Measurements from ENCODE around the gene POLR2H. TPM values are rescaled to one million over a fixed set of nuclear protein-coding genes. Genes with fewer than 3 reads are reported as not detected.

The POLR2H gene
- total RNA-seq, 2 donors from 2014 or later, result 26.8 to 34.4 TPM

DNA sequence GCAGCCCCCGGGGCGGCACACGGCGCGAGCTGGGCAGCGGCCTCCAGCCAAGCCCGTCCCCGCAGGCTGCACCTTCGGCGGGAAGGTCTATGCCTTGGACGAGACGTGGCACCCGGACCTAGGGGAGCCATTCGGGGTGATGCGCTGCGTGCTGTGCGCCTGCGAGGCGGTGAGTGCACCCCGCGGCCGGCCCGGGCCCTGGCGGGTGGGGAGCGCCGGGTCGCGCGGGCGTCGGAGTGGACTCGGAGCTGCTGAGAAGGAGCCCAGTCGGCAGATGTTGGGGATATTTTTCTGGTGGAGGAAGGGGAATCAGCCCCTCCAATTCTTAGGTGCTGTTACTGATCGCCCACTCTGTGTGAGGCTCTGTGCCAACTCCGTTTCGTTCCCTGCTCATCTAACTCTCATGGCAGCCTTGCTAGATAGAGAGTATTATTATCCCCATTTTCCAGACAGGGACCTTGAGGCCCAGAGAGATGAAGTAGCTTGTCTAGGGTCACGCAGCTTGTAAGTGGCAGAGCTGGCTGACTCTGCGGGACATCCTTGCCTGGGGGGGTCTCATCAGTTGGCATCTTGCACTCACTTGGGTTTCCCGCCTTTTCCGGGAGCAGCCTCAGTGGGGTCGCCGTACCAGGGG lies 19.2 kb downstream of the POLR2H start:
- intact Hi-C loops (cut with DNase I), result loop anchor here in 1 of 2 donors (10.0 kb wide), 1 partner anchor 404 kb away; no protein-coding TSS in a partner anchor
- peak in 1 of 2 donors; percentile 3 for ATAC-seq
- no peak for DNase-seq

DNA sequence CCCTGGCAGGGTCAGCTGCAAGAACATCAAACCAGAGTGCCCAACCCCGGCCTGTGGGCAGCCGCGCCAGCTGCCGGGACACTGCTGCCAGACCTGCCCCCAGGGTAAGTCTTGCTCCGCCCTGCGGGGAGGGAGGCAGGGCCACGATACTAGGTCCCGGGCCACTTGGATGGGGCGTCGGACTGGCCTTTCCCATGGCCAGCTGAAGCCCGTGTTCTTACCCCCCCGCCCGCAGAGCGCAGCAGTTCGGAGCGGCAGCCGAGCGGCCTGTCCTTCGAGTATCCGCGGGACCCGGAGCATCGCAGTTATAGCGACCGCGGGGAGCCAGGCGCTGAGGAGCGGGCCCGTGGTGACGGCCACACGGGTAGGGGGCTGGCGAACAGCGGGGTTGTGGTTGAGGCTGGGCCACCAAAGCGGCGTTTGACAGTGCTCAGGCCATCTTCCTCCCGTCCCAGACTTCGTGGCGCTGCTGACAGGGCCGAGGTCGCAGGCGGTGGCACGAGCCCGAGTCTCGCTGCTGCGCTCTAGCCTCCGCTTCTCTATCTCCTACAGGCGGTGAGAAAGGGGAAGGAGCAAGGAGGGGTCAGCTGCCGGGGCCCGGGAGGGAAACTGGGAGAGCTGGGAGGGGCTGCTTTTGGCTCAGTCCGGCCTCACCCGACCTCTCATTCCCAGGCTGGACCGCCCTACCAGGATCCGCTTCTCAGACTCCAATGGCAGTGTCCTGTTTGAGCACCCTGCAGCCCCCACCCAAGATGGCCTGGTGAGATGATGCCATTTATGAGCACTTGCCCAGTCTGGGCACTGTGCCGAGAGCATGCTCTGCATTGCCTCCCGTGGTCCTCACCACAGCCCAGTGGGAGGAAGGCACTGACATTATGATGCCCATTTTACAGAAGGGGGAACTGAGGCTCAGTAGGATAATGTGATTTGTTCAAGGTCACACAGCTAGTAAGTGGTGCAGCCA lies 20.0 kb downstream of the POLR2H start:
- intact Hi-C loops (cut with DNase I), result loop anchor here in 1 of 2 donors (10.0 kb wide), 1 partner anchor 403 kb away; no protein-coding TSS in a partner anchor
- ATAC-seq, result peak; percentile 52 to 55
- peak; percentile 60 for DNase-seq

DNA sequence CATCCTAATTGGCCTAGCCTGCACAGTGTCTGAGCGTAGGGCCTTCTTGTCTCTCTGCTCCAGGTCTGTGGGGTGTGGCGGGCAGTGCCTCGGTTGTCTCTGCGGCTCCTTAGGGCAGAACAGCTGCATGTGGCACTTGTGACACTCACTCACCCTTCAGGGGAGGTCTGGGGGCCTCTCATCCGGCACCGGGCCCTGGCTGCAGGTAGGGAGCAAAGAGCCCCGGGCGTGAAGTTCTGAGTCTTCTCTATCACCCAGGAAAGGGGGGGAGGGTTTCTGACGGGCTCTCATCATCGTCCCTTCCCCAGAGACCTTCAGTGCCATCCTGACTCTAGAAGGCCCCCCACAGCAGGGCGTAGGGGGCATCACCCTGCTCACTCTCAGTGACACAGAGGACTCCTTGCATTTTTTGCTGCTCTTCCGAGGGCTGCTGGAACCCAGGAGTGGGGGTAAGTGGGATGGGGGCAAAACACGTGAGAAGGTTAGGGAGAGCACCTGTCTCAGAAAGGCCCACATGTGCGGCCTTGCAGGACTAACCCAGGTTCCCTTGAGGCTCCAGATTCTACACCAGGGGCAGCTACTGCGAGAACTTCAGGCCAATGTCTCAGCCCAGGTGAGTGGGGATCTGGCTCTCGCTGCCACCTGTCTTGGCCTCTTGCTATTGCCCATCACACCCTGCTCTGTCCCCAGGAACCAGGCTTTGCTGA lies 21.0 kb downstream of the POLR2H start:
- ATAC-seq (no peak), DNase-seq (no peak)
- intact Hi-C loops (cut with DNase I), result loop anchor here in 1 of 2 donors (10.0 kb wide), 1 partner anchor 402 kb away; no protein-coding TSS in a partner anchor

DNA sequence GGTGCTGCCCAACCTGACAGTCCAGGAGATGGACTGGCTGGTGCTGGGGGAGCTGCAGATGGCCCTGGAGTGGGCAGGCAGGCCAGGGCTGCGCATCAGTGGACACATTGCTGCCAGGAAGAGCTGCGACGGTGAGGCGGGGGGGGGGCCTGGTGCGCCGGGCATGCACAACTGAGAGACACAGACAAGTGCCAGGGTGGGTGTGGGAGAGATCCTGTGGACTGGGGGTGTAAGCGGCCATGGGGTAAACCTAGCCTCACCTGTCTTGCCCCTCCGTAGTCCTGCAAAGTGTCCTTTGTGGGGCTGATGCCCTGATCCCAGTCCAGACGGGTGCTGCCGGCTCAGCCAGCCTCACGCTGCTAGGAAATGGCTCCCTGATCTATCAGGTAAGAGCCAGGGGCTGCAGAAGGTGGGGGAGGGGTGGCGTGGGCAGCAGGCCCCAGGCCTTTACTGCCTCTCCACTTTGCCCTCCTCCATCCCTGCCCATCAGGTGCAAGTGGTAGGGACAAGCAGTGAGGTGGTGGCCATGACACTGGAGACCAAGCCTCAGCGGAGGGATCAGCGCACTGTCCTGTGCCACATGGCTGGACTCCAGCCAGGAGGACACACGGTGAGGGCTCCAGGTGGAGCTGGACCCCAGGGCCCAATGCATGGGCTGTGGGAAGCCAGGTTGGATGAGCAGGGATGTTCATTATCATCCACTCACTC lies 21.7 kb downstream of the POLR2H start:
- intact Hi-C loops (cut with DNase I), result loop anchor here in 1 of 2 donors (10.0 kb wide), 1 partner anchor 402 kb away; no protein-coding TSS in a partner anchor
- ATAC-seq (no peak), DNase-seq (no peak)

DNA sequence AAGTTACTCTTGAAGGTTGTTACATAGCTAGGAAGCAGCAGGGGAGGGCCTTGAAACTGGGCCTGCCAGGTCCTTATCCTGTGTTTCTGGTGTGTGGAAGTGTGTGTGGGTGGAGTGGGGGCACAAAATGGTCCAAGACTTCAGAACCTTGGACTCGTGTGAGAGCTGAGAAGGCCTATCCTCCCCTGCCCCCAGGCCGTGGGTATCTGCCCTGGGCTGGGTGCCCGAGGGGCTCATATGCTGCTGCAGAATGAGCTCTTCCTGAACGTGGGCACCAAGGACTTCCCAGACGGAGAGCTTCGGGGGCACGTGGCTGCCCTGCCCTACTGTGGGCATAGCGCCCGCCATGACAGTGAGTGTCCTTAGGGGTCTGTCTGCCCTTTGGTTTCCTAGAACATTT lies 22.8 kb downstream of the POLR2H start:
- no peak for ATAC-seq
- intact Hi-C loops (cut with DNase I), result loop anchor here in 1 of 2 donors (10.0 kb wide), 1 partner anchor 400 kb away; no protein-coding TSS in a partner anchor
- DNase-seq, result no peak

DNA sequence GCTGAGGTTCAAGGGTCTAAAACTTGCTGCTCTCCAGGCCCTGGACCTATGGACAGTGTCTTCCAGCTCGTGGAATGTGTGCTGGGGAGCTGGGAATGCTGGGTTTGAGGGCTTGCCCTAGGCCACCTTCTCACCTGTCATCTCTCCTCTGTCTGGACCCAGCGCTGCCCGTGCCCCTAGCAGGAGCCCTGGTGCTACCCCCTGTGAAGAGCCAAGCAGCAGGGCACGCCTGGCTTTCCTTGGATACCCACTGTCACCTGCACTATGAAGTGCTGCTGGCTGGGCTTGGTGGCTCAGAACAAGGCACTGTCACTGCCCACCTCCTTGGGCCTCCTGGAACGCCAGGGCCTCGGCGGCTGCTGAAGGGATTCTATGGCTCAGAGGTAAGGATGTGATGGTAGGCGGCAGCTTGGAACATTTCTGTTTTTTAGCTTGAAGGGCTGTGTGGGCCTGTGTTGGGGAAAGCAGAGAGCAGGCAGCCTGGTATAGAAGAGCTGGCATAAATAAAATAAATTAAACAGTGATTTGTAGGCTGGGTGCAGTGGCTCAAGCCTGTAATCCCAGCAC lies 23.4 kb downstream of the POLR2H start:
- intact Hi-C loops (cut with DNase I), result loop anchor here in 1 of 2 donors (10.0 kb wide), 1 partner anchor 400 kb away; no protein-coding TSS in a partner anchor
- ATAC-seq (no peak), DNase-seq (no peak)

DNA sequence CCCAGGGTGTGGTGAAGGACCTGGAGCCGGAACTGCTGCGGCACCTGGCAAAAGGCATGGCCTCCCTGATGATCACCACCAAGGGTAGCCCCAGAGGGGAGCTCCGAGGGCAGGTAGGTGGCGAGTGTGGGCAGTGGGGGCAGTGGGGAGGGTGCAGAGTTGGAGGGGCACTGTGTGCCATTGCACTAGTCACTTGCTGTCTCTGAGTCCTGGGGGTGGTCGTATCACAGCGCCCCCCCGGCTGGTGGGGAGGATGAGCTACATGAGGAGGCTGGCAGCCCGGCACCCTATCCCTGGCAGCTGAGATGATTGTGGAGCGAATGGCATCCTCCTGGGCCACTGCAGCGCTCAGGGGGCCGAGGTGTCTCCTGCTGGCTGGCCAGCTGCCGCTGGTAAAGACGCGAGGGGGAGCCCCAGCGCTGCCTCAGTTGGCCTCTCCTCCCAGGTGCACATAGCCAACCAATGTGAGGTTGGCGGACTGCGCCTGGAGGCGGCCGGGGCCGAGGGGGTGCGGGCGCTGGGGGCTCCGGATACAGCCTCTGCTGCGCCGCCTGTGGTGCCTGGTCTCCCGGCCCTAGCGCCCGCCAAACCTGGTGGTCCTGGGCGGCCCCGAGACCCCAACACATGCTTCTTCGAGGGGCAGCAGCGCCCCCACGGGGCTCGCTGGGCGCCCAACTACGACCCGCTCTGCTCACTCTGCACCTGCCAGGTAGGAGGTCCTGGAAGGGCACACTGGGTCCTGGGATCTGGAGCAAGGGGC lies 24.7 kb downstream of the POLR2H start:
- intact Hi-C loops (cut with DNase I), result loop anchor here in 1 of 2 donors (10.0 kb wide), 1 partner anchor 399 kb away; no protein-coding TSS in a partner anchor

DNA sequence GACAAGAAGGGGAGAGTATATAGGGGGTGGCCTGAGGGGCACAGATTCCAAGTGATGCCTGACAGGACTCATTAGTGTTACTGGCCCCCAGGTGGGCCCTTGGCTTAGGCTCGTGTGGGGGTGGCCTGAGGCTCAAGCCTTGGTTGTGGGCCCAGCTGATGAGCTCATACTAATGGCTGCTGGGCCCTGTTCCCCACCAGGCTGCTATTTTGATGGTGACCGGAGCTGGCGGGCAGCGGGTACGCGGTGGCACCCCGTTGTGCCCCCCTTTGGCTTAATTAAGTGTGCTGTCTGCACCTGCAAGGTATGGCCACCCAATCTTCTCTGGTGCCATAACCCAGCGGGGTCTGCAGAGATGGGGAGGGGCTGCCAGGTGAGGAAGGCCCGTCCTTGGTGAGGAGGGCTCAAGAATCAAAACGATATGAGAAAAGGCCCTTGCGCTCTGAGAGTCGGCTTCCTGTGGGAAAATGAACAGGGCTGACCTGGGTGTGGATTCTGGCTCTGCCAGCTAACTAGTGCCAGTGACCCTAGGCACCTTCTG lies 25.7 kb downstream of the POLR2H start:
- ATAC-seq (no peak), DNase-seq (no peak)
- intact Hi-C loops (cut with DNase I), result loop anchor here in 1 of 2 donors (10.0 kb wide), 1 partner anchor 398 kb away; no protein-coding TSS in a partner anchor

More for the DNA sequence above, 24.7 kb downstream of the POLR2H start:
- ATAC-seq (no peak), DNase-seq (no peak)

DNA sequence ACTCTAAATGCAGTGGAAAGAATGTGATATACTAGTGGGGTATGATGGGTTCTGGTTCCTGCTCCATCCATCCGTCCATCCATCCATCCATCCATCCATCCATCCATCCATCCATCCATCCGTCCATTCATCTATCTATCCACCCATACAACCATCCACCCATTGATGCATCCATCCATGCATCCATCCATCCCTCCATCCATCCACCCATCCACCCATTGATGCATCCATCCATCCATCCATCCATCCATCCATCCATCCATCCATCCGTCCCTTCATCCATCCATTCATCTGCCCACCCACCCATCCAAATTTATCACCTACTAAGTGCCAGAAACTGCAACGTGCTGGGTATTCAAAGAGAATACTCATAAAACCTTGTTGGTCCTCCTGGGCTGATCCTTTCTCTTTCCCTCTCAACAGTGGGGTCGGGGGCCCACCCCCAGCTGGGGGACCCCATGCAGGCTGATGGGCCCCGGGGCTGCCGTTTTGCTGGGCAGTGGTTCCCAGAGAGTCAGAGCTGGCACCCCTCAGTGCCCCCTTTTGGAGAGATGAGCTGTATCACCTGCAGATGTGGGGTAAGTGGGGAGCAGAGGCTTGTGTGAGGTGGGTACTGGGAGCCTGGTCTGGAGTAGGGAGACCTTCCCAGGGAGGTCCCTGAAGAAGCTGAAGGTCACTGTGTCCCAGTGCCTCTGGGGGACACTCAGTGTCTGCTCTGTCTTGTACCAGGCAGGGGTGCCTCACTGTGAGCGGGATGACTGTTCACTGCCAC lies 26.8 kb downstream of the POLR2H start:
- DNase-seq, result no peak
- no peak for ATAC-seq
- intact Hi-C loops (cut with DNase I), result loop anchor here in 1 of 2 donors (10.0 kb wide), 1 partner anchor 396 kb away; no protein-coding TSS in a partner anchor

DNA sequence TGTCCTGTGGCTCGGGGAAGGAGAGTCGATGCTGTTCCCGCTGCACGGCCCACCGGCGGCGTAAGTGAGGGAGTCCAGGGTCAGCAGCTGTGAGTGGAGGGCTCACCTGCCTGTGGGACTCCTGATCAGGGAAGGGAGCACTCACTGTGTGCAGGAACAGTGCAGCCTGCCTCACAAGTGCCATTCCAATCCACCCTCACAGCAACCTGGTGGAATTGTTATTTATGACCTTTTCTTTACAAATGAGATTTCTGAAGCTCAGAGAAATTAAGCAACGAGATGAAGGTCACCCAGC lies 27.4 kb downstream of the POLR2H start:
- ATAC-seq, result no peak
- DNase-seq, result no peak
- intact Hi-C loops (cut with DNase I), result loop anchor here in 1 of 2 donors (10.0 kb wide), 1 partner anchor 396 kb away; no protein-coding TSS in a partner anchor

DNA sequence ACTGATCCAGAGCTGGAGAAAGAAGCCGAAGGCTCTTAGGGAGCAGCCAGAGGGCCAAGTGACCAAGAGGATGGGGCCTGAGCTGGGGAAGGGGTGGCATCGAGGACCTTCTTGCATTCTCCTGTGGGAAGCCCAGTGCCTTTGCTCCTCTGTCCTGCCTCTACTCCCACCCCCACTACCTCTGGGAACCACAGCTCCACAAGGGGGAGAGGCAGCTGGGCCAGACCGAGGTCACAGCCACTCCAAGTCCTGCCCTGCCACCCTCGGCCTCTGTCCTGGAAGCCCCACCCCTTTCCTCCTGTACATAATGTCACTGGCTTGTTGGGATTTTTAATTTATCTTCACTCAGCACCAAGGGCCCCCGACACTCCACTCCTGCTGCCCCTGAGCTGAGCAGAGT lies 27.9 kb downstream of the POLR2H start:
- intact Hi-C loops (cut with DNase I), result loop anchor here in 1 of 2 donors (10.0 kb wide), 1 partner anchor 395 kb away; no protein-coding TSS in a partner anchor
- ATAC-seq (no peak), DNase-seq (no peak)

DNA sequence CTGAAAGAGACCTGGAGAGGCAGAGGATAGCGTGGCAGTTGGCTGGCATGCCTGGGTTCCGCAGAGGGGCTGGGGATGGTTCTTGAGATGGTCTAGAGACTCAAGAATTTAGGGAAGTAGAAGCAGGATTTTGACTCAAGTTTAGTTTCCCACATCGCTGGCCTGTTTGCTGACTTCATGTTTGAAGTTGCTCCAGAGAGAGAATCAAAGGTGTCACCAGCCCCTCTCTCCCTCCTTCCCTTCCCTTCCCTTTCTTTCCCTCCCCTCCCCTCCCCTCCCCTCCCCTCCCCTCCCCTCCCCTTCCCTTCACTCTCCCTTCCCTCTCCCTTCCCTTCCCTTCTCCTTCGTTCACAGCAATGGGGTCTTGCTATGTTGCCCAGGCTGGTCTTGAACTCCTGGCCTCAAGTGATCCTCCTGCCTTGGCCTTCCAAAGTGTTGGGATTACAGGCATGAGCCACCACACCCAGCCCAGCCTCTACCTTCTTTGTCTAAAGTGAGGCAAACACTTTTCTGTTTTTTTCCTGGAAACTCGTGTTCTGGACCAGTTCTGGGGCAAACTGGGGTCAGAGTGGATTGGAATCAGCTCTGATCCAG lies 28.5 kb downstream of the POLR2H start:
- no peak for ATAC-seq
- intact Hi-C loops (cut with DNase I), result loop anchor here in 1 of 2 donors (10.0 kb wide), 1 partner anchor 395 kb away; no protein-coding TSS in a partner anchor
- no peak for DNase-seq

DNA sequence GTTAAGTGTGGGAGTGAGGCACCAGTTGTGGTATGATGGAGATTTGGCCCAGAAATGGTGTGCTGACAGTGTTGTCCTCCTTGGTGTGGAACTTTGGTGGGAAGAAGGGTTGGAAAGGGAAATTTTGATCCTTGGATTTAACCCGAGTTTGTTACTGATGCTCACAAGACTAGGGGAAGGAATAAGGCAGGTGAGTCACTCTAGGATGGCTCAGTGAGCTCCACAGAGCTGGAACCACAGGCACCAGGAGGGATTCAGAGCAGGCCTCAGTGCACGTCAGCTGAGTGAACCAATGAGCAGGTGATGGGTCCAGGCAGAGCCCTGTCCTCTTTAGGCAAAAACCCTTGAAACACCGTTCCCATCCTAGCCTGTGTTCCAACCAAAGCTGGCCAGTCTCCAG lies 29.8 kb downstream of the POLR2H start:
- DNase-seq, result no peak
- intact Hi-C loops (cut with DNase I), result no loop called here
- no peak for ATAC-seq

DNA sequence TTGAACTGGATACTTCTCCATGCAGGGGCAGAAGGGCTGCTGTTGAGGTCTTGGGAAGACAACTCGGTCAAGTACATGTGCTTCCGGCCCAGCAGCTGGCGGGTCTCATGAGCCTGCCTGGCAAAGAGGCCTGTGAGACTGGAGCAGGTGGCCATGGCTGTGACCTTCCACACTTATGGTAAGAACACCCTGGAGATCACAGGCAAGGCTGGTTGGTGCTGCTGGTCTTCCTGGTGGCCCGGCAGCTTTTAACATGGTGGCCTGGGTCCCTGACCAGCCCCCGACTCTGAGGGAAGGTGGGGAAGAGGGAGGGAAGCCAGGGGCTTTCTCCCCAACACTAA lies 33.8 kb downstream of the POLR2H start:
- DNase-seq, result no peak

DNA sequence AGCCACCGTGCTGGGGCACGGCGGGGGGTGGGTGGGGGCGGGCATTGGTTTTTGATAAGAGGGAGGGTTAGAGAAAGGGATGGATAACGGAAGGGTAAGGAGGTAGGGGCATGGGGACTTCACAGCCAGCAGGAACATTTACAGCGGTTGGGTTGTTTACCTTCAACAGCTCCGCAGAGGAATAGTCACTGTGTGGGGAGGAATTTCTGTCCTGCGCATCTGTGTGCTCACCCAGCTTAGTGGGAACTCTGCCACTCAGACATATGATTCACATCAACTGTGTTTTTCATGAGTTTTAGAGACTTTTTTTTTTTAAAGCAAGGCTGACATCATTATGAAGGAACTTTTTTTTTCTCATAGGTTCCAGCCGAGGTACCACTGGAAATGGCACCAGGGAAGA lies 37.9 kb downstream of the POLR2H start:
- intact Hi-C loops (cut with DNase I), result no loop called here
- peak in 1 of 2 donors; percentile 90 for ATAC-seq

More for the DNA sequence above, 33.8 kb downstream of the POLR2H start:
- ATAC-seq, result no peak
- intact Hi-C loops (cut with DNase I), result no loop called here

More for the DNA sequence above, 37.9 kb downstream of the POLR2H start:
- DNase-seq, result no peak
